H1 (cell line): ENCODE results near the gene ERC1. TPM values are rescaled to one million over a fixed set of nuclear protein-coding genes. Genes with fewer than 3 reads are reported as not detected.

Experiments used
- EP300 ChIP-seq, 2 experiments: IDR thresholded peaks; 1 replicate in 1 of 2; 2 replicates in 1 of 2; pipeline ENCODE4 v1.6.1; 2011 to 2012; ENCODE audit warnings: low read depth in 2 of 2, low read length in 2 of 2, mild to moderate bottlenecking in 2 of 2, borderline replicate concordance in 1 of 2, inconsistent platforms in 1 of 2, moderate library complexity in 1 of 2
- FOSL1 ChIP-seq: IDR thresholded peaks from 2 replicates; pipeline ENCODE4 v1.6.1; 2011; ENCODE audit warnings: mild to moderate bottlenecking, low read depth, low read length, moderate library complexity; ENCODE audit not compliant: insufficient read depth
- SP1 ChIP-seq: IDR thresholded peaks from 2 replicates; pipeline ENCODE4 v1.6.1; 2011; ENCODE audit warnings: low read depth, low read length
- polyA plus RNA-seq, 7 experiments: library from polyadenylated mRNA; depleted of rRNA in 3 of 7; stranded (reverse) in 5 of 7; unstranded in 2 of 7; fragments of >200 nt in 5 of 7; fragments of 200-250 nt in 2 of 7; gene quantifications; 1 replicate in 5 of 7; 2 replicates in 1 of 7; 4 replicates in 1 of 7; pipeline versions ENCODE4 v1.2.1 to v1.2.3, GENCODE V29; 2011 to 2013; ENCODE audit warnings: missing spikeins in 2 of 7, mixed read lengths in 2 of 7
- total RNA-seq: library from RNA; stranded (reverse); fragmentation: NEBNext Ultra II Directional; extraction: Animal tissue kit (Norgen Biotek cat#: 25700); gene quantifications from 2 replicates; pipeline ENCODE4 v1.2.1, GENCODE V29; 2021
- TF ChIP-seq, protein P1 (sequence below): fragments of 300-600 bp; sonication (generic); IDR thresholded peaks from 2 replicates; pipeline ENCODE4 v1.7.1; 2012; ENCODE audit warnings: low read length, moderate library complexity, mild to moderate bottlenecking, inconsistent platforms; ENCODE audit not compliant: insufficient replicate concordance

The ERC1 gene
- total and polyA plus RNA-seq, 2 of the 8 experiments (the other 6 are each of a cell fraction or from before 2014, with no cell fraction given), result 7.8 to 45.7 TPM

DNA sequence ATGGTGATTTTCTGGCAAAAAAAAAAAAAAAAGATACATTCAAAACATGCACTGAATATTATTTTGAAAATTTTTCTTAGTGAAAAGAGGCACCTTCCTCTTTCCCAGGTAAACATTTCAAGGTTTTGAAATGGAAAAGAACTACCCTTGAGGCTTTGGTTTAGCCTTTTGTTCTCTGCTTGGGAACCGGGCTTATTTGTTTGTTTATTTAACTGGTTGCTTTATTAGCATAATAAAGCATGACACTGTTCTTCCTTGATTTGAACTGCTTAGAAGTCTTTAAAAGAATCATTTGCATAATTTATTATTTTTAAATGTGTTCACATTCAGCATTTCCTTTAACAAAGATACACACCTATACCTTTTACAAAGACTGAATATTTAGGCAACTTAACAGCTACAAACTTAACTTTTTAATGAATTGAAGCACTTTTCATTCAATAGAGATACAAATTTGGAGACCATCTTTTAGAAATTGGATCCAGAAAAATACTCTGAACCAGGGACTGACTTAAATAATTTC lies 428.9 kb downstream of the ERC1 start (continued):
- TF ChIP-seq, protein P1, sequence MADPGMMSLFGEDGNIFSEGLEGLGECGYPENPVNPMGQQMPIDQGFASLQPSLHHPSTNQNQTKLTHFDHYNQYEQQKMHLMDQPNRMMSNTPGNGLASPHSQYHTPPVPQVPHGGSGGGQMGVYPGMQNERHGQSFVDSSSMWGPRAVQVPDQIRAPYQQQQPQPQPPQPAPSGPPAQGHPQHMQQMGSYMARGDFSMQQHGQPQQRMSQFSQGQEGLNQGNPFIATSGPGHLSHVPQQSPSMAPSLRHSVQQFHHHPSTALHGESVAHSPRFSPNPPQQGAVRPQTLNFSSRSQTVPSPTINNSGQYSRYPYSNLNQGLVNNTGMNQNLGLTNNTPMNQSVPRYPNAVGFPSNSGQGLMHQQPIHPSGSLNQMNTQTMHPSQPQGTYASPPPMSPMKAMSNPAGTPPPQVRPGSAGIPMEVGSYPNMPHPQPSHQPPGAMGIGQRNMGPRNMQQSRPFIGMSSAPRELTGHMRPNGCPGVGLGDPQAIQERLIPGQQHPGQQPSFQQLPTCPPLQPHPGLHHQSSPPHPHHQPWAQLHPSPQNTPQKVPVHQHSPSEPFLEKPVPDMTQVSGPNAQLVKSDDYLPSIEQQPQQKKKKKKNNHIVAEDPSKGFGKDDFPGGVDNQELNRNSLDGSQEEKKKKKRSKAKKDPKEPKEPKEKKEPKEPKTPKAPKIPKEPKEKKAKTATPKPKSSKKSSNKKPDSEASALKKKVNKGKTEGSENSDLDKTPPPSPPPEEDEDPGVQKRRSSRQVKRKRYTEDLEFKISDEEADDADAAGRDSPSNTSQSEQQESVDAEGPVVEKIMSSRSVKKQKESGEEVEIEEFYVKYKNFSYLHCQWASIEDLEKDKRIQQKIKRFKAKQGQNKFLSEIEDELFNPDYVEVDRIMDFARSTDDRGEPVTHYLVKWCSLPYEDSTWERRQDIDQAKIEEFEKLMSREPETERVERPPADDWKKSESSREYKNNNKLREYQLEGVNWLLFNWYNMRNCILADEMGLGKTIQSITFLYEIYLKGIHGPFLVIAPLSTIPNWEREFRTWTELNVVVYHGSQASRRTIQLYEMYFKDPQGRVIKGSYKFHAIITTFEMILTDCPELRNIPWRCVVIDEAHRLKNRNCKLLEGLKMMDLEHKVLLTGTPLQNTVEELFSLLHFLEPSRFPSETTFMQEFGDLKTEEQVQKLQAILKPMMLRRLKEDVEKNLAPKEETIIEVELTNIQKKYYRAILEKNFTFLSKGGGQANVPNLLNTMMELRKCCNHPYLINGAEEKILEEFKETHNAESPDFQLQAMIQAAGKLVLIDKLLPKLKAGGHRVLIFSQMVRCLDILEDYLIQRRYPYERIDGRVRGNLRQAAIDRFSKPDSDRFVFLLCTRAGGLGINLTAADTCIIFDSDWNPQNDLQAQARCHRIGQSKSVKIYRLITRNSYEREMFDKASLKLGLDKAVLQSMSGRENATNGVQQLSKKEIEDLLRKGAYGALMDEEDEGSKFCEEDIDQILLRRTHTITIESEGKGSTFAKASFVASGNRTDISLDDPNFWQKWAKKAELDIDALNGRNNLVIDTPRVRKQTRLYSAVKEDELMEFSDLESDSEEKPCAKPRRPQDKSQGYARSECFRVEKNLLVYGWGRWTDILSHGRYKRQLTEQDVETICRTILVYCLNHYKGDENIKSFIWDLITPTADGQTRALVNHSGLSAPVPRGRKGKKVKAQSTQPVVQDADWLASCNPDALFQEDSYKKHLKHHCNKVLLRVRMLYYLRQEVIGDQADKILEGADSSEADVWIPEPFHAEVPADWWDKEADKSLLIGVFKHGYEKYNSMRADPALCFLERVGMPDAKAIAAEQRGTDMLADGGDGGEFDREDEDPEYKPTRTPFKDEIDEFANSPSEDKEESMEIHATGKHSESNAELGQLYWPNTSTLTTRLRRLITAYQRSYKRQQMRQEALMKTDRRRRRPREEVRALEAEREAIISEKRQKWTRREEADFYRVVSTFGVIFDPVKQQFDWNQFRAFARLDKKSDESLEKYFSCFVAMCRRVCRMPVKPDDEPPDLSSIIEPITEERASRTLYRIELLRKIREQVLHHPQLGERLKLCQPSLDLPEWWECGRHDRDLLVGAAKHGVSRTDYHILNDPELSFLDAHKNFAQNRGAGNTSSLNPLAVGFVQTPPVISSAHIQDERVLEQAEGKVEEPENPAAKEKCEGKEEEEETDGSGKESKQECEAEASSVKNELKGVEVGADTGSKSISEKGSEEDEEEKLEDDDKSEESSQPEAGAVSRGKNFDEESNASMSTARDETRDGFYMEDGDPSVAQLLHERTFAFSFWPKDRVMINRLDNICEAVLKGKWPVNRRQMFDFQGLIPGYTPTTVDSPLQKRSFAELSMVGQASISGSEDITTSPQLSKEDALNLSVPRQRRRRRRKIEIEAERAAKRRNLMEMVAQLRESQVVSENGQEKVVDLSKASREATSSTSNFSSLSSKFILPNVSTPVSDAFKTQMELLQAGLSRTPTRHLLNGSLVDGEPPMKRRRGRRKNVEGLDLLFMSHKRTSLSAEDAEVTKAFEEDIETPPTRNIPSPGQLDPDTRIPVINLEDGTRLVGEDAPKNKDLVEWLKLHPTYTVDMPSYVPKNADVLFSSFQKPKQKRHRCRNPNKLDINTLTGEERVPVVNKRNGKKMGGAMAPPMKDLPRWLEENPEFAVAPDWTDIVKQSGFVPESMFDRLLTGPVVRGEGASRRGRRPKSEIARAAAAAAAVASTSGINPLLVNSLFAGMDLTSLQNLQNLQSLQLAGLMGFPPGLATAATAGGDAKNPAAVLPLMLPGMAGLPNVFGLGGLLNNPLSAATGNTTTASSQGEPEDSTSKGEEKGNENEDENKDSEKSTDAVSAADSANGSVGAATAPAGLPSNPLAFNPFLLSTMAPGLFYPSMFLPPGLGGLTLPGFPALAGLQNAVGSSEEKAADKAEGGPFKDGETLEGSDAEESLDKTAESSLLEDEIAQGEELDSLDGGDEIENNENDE, result peak; percentile 90
- no peak for TF ChIP-seq FOSL1
- 0 out of 2 replicates have a peak, but pooled peaks have one; percentile 17 for TF ChIP-seq SP1
- TF ChIP-seq EP300 (IDR thresholded peaks at IDR 0.05; ENCODE audit: borderline replicate concordance in 1 of 2, low read depth in 2 of 2, low read length in 2 of 2), result peak in 1 of 2 experiments; percentile 53; a peak in 1 of 3 replicates
- TF ChIP-seq, all 59 proteins: peak for 4
